Measurements from ENCODE around the gene IQGAP3.
A peak's percentile ranks its signal among the peaks of the same experiment; 100 is the strongest.

The IQGAP3 gene

DNA sequence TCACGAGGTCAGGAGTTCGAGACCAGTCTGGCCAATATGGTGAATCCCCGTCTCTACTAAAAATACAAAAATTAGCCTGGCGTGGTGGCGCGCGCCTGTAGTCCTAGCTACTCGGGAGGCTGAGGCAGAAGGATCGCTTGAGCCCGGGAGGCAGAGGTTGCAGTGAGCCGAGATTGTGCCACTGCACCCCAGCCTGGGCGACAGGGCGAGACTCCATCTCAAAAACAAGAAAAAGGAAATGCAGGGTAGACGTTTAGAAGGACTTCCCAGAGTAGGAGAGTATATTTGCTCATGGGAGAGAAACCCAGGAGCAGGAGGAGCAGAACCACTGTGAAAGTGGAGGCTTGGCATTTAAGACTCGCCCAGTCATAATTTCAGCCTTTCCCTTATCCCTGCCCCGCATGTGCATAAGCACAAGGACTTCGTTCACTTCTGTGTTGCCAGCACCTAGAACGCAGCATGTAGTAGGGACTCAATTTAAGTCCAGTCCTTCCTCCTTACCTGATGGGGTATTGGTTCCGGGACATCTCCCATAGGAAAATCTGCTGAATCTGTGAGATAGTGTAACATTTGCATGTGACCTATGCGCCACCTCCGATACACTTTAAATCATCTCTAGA, 66.6 kb downstream of the IQGAP3 start:
- H3K4me3 ChIP-seq (ENCODE audit: control insufficient read depth, low read depth, low read length) = no peak overlapping the region
- DNase-seq (ENCODE audit: low read depth) = no peak
- TF ChIP-seq, protein P1, sequence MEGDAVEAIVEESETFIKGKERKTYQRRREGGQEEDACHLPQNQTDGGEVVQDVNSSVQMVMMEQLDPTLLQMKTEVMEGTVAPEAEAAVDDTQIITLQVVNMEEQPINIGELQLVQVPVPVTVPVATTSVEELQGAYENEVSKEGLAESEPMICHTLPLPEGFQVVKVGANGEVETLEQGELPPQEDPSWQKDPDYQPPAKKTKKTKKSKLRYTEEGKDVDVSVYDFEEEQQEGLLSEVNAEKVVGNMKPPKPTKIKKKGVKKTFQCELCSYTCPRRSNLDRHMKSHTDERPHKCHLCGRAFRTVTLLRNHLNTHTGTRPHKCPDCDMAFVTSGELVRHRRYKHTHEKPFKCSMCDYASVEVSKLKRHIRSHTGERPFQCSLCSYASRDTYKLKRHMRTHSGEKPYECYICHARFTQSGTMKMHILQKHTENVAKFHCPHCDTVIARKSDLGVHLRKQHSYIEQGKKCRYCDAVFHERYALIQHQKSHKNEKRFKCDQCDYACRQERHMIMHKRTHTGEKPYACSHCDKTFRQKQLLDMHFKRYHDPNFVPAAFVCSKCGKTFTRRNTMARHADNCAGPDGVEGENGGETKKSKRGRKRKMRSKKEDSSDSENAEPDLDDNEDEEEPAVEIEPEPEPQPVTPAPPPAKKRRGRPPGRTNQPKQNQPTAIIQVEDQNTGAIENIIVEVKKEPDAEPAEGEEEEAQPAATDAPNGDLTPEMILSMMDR (conservative IDR thresholded peaks at IDR 0.05; ENCODE audit: control insufficient read depth, insufficient read depth, low read depth, low read length) = no peak

DNA sequence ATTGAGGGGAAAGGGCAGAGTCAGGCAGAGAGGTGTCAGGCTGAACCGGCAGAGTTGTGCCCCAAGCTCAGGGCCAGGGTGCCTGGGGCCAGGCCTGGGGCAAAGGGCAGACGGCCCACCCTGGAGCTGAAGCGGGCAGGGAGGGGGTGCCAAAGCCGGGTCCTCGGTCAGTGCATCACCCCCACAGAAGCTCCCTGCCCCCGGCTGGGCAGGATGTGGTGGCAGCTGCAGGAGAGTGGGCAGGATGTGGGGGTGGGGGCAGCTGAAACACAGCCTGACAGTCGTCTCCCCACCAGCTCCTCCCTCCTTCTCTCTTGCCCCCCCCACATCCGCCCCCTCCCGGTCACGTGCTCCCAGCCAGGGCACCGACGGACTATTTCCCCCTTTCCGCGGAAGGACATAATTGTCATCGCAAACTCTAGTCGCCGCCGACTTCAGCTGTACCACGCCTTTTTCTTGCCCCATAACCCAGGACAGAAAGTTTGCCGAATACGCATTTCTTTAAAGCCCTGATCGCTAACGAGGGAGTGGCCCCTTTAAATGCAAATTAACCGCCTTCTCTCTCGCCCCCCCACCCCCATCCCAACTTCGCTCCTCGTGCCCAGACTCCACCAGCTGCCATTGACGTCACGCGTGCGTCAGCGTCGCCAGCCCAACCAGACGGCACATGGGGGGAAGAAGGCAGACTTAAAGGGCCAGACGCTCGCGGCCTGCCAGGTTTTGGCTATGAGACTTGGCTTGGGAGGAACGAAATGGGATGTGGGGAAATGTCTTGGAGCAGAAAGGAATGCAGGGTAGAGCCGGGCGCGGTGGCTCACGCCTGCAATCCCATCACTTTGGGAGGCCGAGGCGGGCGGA, 67.3 kb downstream of the IQGAP3 start:
- TF ChIP-seq, protein P1 (conservative IDR thresholded peaks at IDR 0.05; ENCODE audit: control insufficient read depth, insufficient read depth, low read depth, low read length) = no peak
- H3K4me3 ChIP-seq (ENCODE audit: control insufficient read depth, low read depth, low read length) = peak overlapping the region; percentile 39
- DNase-seq (ENCODE audit: low read depth) = peak; percentile 100

DNA sequence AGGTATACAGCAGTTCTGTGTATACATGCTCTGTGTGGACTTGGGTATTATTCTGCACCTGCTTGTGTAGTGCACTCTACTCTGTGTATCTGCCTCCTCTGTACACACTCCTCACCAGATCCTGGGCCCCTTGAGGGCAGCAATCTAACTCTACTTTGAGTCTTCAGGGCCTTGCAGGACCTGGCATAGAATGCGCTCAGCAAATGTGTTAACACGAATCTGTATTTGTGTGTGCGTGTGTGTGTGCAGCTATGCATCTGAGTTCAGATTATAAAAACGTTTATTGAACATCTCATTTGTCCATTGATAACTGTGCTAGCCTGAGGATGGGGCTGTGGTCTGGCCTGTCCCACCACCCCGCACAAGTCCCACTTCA, 67.9 kb downstream of the IQGAP3 start:
- no peak for DNase-seq (ENCODE audit: low read depth)
- TF ChIP-seq, protein P1 (conservative IDR thresholded peaks at IDR 0.05; ENCODE audit: control insufficient read depth, insufficient read depth, low read depth, low read length) = no peak
- peak overlapping the region; percentile 3 for H3K4me3 ChIP-seq (ENCODE audit: control insufficient read depth, low read depth, low read length)

DNA sequence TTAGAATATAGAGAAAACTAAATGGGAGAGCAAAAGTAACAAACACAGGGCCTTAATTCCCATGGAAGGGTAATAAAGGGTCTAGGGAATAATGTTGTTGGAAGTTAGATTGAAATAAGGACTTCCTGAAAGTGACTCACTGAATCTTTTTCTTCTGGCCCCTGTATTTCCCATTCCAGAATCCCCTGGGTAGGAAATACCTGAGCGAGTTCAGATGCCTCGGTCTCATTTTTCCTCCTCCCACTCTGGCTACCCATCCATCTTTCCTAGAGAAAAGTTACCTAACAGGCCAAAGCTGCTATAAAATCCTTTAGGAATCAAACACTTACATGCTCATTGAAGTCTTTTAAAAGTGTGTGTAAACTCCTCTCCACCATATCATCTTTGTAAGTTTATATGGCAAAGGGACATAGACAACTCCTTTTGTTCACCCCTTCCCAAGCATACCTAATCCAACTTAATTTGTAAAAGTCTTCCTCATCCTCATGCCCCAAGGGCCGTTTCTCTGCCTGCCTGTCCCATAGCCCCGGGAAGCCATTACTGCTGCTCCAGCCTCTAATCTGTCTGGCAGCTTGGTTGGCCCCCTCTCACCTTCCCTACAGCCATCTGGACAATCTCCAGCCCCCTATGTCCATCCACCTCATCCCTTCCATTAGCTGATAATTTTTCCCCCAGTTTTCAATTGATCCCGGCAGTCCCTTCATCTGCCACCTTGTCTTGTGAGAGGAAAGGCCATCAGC, 68.5 kb downstream of the IQGAP3 start:
- DNase-seq (ENCODE audit: low read depth) = no peak
- TF ChIP-seq, protein P1 (conservative IDR thresholded peaks at IDR 0.05; ENCODE audit: control insufficient read depth, insufficient read depth, low read depth, low read length) = no peak
- H3K4me3 ChIP-seq (ENCODE audit: control insufficient read depth, low read depth, low read length) = no peak overlapping the region

DNA sequence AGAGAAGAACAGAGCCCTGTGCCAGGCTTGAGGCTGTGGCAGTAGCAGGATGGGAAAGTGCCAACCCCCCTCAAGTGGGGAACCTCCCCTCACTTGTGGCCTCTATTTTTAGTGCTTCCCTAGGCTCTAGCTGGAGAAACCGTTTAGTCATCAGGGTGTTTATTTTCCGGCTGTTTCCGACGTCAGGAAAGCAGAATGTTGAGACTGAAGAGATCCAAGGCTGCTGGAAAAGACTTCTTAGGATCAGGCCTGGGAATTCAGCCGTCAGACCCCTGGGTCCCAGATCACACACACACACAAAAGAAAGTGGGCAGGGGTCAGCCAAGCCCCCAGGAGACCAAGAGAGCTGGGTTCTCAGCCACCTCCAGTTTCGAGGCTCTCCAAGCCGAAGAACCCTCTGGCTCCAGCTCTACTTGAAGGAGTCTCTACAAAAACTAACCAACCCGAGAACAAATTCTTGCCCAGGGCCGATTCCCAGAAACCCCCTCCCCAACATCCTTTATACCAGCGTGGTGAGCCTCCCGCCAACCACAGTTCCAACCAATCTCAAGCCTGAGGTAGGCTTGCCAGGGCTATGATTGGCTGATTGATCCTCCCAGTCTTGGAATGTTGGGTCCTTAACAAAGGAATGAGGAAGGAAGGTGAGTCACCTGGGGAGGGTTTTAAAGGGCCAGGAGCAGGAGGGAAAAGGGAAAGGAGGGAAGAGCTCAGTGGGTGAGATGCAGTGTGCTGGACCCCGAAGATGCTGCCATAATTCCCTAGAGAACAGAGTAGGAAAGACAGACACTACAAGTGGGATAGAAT, 69.3 kb downstream of the IQGAP3 start:
- TF ChIP-seq, protein P1 (conservative IDR thresholded peaks at IDR 0.05; ENCODE audit: control insufficient read depth, insufficient read depth, low read depth, low read length) = no peak

DNA sequence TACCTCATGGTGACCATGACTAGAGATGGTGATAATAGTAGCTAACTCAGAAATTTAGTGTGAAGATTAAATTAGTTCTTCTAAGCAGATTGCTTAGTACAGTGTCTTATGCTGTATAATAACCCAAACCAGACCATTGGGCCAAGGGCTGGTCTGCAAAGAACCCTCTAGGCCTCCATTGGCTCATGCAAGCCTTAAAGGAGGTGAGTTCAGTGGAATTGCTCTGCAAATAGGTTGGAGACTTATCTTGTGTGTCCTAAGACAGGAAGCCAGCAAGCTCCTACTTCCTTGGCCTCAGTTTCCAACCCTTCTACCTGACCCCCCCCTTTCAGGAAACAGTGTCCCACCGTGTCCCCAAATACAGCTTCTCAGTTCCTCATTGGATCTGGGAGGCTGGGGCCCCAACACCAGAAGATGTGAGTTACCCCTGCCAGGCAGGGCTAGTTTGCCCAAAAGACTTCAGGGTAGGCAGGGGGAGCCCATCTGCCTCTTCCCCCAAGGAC, 69.9 kb downstream of the IQGAP3 start:
- H3K4me3 ChIP-seq (ENCODE audit: control insufficient read depth, low read depth, low read length) = no peak overlapping the region

More for the DNA sequence above, 69.3 kb downstream of the IQGAP3 start:
- H3K4me3 ChIP-seq (ENCODE audit: control insufficient read depth, low read depth, low read length) = no peak overlapping the region
- peak; percentile 93 for DNase-seq (ENCODE audit: low read depth)

More for the DNA sequence above, 69.9 kb downstream of the IQGAP3 start:
- no peak for DNase-seq (ENCODE audit: low read depth)
- TF ChIP-seq, protein P1 (conservative IDR thresholded peaks at IDR 0.05; ENCODE audit: control insufficient read depth, insufficient read depth, low read depth, low read length) = no peak

Measured in fibroblast of mammary gland (primary cell).